Germinal center (tissue), 1 donor: Measurements from ENCODE around the gene ANKRD63.
A peak's percentile ranks its signal among the peaks of the same experiment; 100 is the strongest.

ENCODE experiments used
- DNase-seq: peaks from one replicate; pipeline ENCODE4 v3.0.0; 2012; ENCODE audit warnings: mixed read lengths, low spot score

ANKRD63 gene

GRCh38 chr15:40257656-40258450 is 25.0 kb downstream of the ANKRD63 start:
- DNase-seq: no peak

DNA sequence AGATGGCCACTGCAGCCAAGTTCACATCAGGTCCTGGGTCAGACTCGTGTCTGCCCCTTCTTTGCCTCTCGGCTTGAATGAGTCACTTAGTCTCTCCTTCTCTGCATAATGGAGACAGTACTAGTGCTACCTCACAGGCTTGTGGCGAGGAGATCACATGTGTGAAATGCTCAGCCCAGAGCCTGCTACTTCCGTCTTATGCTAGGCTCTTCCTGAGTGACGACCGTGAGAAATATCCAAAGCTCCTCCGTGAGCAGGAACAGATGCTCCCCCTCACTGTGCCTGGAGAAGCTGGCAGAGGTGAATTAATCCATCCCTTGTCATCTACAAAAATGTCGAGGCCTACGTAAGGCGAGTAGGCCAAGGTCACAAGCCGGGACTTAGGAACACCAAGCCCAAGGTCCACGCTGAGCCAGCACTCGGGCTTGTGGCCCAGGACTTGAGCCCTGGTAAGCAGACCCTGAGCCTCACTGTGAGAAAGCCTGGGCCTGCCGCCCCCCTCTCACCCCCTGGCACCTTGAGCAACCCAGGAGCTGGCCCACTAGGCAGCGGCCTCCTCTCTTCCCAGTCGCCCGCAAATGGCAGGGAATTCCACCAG is 26.1 kb downstream of the ANKRD63 start:
- DNase-seq: no peak

DNA sequence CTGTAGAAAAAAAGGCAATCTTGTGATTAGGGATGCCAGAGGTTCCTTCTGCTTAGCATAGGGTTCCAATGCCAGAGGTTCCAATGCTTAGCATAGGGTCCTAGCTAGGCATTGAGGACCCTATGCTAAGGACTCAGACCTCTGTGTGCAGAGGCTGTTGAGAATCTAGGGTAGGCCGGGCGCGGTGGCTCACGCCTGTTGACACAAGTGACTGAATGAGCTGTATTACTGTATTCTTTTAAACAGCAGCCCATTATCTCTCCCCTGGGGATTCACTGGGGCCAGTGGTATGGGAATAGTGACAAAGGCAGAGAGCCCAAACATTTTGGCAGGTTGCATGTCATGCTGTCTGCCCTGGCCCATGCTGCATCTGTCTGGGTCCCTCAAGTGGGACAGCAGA is 27.8 kb downstream of the ANKRD63 start:
- DNase-seq: no peak

DNA sequence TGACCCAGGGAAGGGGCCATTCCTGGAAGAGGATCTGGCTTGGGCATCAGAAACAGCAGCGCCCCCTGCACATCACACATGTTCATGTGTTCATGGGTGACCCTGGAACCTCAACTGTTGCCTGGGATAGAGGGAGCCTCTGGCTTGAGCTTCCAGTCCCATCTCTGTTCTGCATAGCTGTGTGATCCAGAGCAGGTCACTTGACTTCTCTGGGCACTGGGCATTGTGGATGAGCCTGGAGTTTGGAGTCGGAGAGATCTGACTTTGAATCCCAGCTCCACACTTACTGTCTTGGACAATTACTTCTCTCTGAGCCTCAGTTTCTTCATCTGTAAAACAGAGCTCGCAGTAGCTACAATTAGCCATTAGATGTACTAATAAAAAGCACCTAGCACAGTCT is 28.4 kb downstream of the ANKRD63 start:
- no peak for DNase-seq

GRCh38 chr15:40253167-40253790 is 29.6 kb downstream of the ANKRD63 start:
- peak; percentile 27 for DNase-seq

DNA sequence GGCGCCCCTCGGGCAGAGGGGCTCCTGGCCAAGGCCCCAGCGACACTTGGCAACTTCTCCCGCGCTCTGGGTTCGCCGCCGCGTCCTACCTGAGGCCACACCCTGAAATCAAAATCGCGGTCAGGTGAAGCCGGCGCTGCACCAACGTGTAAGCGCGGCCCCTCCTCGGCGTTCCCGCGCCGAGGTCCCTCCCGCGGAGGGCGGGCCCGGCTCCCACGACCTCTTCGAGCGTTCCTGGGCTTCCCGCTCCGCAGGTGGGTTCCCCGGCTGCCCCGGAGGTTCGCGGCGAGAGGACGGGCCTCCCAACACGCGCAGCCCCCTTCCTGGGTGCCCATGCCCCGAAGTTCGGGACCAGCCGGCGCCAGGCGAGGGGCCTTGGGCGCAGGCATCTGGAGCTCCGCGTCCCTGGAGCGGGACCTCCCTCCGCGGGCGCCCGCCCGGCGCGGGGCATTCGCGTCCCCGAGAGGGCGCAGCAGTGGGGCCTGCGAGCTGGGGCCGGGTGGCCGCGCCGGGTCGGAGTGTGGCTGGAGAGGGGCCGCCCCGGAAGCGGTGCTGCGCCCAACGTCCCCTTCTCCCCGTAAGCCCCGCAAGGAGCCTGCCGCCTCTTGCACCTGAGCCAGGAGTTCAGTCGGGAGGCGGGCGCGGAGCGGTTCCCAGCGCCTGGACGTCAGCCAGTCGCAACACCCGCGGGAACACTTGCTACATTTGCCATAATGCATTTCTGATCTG is 30.3 kb downstream of the ANKRD63 start:
- peak; percentile 53 for DNase-seq

GRCh38 chr15:40252141-40252437 is 30.8 kb downstream of the ANKRD63 start:
- no peak for DNase-seq

GRCh38 chr15:40251486-40252140 is 31.3 kb downstream of the ANKRD63 start:
- DNase-seq: no peak

GRCh38 chr15:40250771-40251483 is 31.9 kb downstream of the ANKRD63 start:
- DNase-seq: no peak

DNA sequence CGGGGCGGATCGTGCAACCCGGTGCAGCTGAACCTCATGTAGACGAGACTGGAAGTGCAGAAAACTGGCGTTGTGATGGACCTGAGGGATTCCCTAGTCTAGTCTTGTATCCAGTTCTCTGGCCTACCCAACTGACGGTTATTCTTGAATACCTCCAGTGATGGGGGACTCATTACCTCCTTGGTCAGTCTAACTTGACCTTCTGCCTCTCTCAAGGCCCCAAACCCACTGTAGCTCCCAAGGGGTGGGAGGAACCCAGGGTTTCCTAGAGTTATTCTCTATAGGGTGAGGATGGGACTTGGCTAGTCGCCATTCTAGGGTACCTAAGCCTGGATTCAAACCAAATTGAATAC is 32.6 kb downstream of the ANKRD63 start:
- DNase-seq: no peak

DNA sequence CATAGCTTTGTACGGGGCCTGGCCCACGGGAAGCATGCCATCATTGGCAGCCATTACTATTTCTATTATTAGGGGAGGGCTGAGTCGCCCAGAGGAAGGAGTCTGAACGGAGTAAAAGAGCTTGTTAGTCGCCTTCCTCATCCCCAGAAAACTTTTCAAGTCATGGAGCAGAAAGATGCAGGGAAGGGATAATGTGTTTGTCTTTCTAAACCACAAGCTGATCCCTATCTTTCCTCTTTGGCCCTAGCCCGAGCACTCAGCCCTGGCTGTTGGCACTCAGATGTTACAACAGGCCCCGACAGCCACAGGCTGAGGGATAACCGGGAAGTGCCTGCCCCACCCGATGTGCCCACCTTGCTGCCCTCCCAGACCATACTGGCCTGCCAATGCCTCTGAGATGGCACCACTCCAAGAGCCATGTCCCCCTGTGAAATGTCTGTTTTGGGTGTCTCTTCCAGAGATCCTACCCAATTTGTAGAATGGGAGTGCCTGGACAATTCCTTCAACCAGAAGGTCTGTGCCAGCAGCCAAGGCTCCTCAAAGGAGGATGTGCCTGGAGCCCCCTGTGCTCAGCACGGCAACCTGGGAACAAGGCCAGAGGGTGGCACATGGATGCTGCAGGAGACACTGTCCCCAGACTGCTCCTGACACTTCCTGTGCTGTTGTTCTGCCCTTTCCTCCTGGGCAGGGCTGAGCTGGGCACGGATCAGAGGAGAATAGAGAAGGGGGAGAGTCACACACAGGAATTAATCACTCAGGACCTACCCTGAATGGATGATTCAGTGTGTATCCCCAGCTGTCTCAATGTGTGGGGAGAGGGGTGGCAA is 33.2 kb downstream of the ANKRD63 start:
- DNase-seq: no peak

GRCh38 chr15:40248006-40248783 is 34.7 kb downstream of the ANKRD63 start:
- DNase-seq: no peak

- DNase-seq: no peak
These were observed 35.4 kb downstream of the ANKRD63 start for GRCh38 chr15:40247406-40247971.

GRCh38 chr15:40246496-40247280 is 36.2 kb downstream of the ANKRD63 start:
- no peak for DNase-seq

- no peak for DNase-seq
These were observed 37.0 kb downstream of the ANKRD63 start for GRCh38 chr15:40245666-40246450.

DNA sequence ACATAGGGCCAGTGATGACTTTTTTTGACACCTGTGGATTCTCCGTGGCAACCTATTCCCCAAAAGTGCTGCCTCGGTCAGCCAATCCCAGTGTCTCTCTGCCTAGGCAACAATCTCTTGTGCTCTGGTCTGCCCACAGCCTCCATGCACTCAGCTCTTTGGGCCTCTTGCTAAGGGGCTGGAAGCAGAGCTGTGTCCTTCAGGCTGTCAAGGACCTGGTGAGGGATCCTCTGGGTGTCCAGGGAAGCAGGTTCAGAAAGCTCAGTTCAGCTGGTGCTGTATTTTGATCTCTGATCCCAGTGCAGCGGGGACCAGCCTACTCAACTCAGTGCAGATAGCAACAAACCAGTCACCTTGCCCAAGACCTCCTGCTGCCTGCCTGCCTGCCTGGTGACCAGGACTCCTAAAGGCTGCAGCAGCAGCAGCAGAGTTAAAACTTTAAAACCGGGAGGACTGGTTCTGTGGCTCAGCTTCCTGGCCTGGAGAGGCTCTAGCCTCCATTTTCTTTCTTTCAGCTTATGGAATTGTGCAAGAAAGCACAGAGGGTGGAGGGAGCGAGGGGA is 37.8 kb downstream of the ANKRD63 start:
- DNase-seq: no peak

GRCh38 chr15:40243126-40243810 is 39.6 kb downstream of the ANKRD63 start:
- no peak for DNase-seq
